Activated B cell treated with CpG ODN at 0.5 μM for 24 hours (primary cell): ENCODE results near the gene FGGY. TPM values are rescaled to one million over a fixed set of nuclear protein-coding genes. Genes with fewer than 3 reads are reported as not detected.

Experiments used
- ATAC-seq: fragments of 200-7000 bp; cut with Tn5 transposase; one replicate; pipeline ENCODE4 v1.10.0; 2021; ENCODE audit warnings: low read depth, mild to moderate bottlenecking, moderate library complexity
- CTCF ChIA-PET: fragments of 350-600 bp; sonication (Branson Sonifier 250); formaldehyde crosslinking; loops from one replicate; lab custom pipeline; 2021; ENCODE audit warnings: antibody characterized with exemption; lab: Charles Lee
- POLR2A ChIA-PET: fragments of 350-600 bp; sonication (Branson Sonifier 250); formaldehyde crosslinking; loops from one replicate; lab custom pipeline; 2021; ENCODE audit warnings: antibody characterized with exemption; lab: Charles Lee
- DNase-seq: peaks from one replicate; pipeline ENCODE4 v3.0.0; 2022
- H3K27ac Mint-ChIP-seq: one replicate; pipeline ENCODE4 v1.8.0; 2020; ENCODE audit warnings: mixed read lengths
- H3K27me3 Mint-ChIP-seq: one replicate; pipeline ENCODE4 v1.8.0; 2021; ENCODE audit warnings: mixed read lengths
- H3K36me3 Mint-ChIP-seq: one replicate; pipeline ENCODE4 v1.8.0; 2021; ENCODE audit warnings: low read depth, mixed read lengths
- H3K4me1 Mint-ChIP-seq: one replicate; pipeline ENCODE4 v1.8.0; 2021; ENCODE audit warnings: mixed read lengths
- H3K4me3 Mint-ChIP-seq: one replicate; pipeline ENCODE4 v1.8.0; 2020; ENCODE audit warnings: mild to moderate bottlenecking, mixed read lengths
- H3K9me3 Mint-ChIP-seq: one replicate; pipeline ENCODE4 v1.8.0; 2020; ENCODE audit warnings: mixed read lengths
- CTCF ChIP-seq: fragments of 200-600 bp; IDR thresholded peaks from one replicate; pipeline ENCODE4 v1.8.0; 2022; ENCODE audit warnings: antibody characterized with exemption, mild to moderate bottlenecking
- intact Hi-C: fragments of 100-400 bp; cut with micrococcal nuclease; formaldehyde crosslinking; loops from one replicate; pipeline ENCODE4 v1.15.1; 2024
- total RNA-seq: library from RNA; stranded (reverse); gene quantifications from 2 replicates; pipeline ENCODE4 v1.2.3, GENCODE V29; 2022

FGGY gene
- total RNA-seq, 1 donor from 2014 or later = 24.0 TPM

GRCh38 chr1:59617434-59617833 is 320.5 kb downstream of the FGGY start:
- no peaks in the 10 kb centered on the region for H3K27me3 Mint-ChIP-seq
- peaks cover 2% of the 10 kb centered on the region for H3K36me3 Mint-ChIP-seq
- peaks cover 2% of the 10 kb centered on the region for H3K9me3 Mint-ChIP-seq
- ChIA-PET POLR2A (no interaction called here), CTCF (no interaction called here)
- DNase-seq (no peak), ATAC-seq (no peak)
- H3K4me3 Mint-ChIP-seq = no peak overlapping the region
- intact Hi-C loops = no loop called here
- TF ChIP-seq CTCF = no peak
- H3K4me1 Mint-ChIP-seq = no peaks in the 10 kb centered on the region
- no peak overlapping the region for H3K27ac Mint-ChIP-seq

- Mint-ChIP-seq H3K27me3 (no peaks in the 10 kb centered on the region), H3K9me3 (peaks cover 1% of the 10 kb centered on the region), H3K4me3 (no peak overlapping the region), H3K27ac (no peak overlapping the region), H3K36me3 (peaks cover 2% of the 10 kb centered on the region), H3K4me1 (no peaks in the 10 kb centered on the region)
- POLR2A ChIA-PET = no interaction called here
- no peak for TF ChIP-seq CTCF
- no peak for DNase-seq
- intact Hi-C loops = no loop called here
- CTCF ChIA-PET = no interaction called here
- ATAC-seq = no peak
Measured at GRCh38 chr1:59619557-59619956, 322.7 kb downstream of the FGGY start.

- no peak for DNase-seq
- intact Hi-C loops = no loop called here
- H3K27ac Mint-ChIP-seq = no peak overlapping the region
- CTCF ChIA-PET = no interaction called here
- H3K4me3 Mint-ChIP-seq = no peak overlapping the region
- no peaks in the 10 kb centered on the region for H3K27me3 Mint-ChIP-seq
- TF ChIP-seq CTCF = no peak
- no peaks in the 10 kb centered on the region for H3K9me3 Mint-ChIP-seq
- POLR2A ChIA-PET = no interaction called here
- H3K4me1 Mint-ChIP-seq = no peaks in the 10 kb centered on the region
- peaks cover 2% of the 10 kb centered on the region for H3K36me3 Mint-ChIP-seq
- ATAC-seq = no peak
Measured at GRCh38 chr1:59625384-59625783, 328.5 kb downstream of the FGGY start.

- CTCF ChIA-PET = no interaction called here
- H3K27ac Mint-ChIP-seq = no peak overlapping the region
- no peaks in the 10 kb centered on the region for H3K9me3 Mint-ChIP-seq
- intact Hi-C loops = no loop called here
- DNase-seq (no peak), ATAC-seq (no peak)
- H3K27me3 Mint-ChIP-seq = no peaks in the 10 kb centered on the region
- no peaks in the 10 kb centered on the region for H3K4me1 Mint-ChIP-seq
- POLR2A ChIA-PET = no interaction called here
- no peak for TF ChIP-seq CTCF
- peaks cover 2% of the 10 kb centered on the region for H3K36me3 Mint-ChIP-seq
- H3K4me3 Mint-ChIP-seq = no peak overlapping the region
Measured at GRCh38 chr1:59631561-59632255, 334.8 kb downstream of the FGGY start.

GRCh38 chr1:59635097-59635496 is 338.2 kb downstream of the FGGY start:
- DNase-seq = no peak
- no peaks in the 10 kb centered on the region for H3K4me1 Mint-ChIP-seq
- H3K36me3 Mint-ChIP-seq = peaks cover 2% of the 10 kb centered on the region
- TF ChIP-seq CTCF = no peak
- POLR2A ChIA-PET = no interaction called here
- no peaks in the 10 kb centered on the region for H3K27me3 Mint-ChIP-seq
- no peaks in the 10 kb centered on the region for H3K9me3 Mint-ChIP-seq
- H3K27ac Mint-ChIP-seq = no peak overlapping the region
- CTCF ChIA-PET = no interaction called here
- intact Hi-C loops = no loop called here
- H3K4me3 Mint-ChIP-seq = no peak overlapping the region
- no peak for ATAC-seq
